Large intestine (tissue), 3 donors: ENCODE data around the gene BABAM2. TPM values are rescaled to one million over a fixed set of nuclear protein-coding genes. Genes with fewer than 3 reads are reported as not detected.
"Not testable (repeated sequence)": the region's sequence is repeated elsewhere in the genome, so short reads cannot be mapped to it uniquely, and the experiment has no call there.

ENCODE experiments used
- DNase-seq, 2 donors: peaks; one replicate each; pipeline versions ENCODE4 v3.0.0 to v3.0.0-alpha.2; 2013
- H3K27ac ChIP-seq: one replicate; pipeline ENCODE4 v1.5.1; 2013; ENCODE audit warnings: low read length
- H3K27me3 ChIP-seq: 2 replicates; pipeline ENCODE4 v1.6.1; 2013; ENCODE audit warnings: low read length; ENCODE audit not compliant: control insufficient read depth, insufficient read depth
- H3K36me3 ChIP-seq: 2 replicates; pipeline ENCODE4 v1.6.1; 2013; ENCODE audit warnings: low read length; ENCODE audit not compliant: control insufficient read depth, insufficient read depth
- H3K4me1 ChIP-seq: one replicate; pipeline ENCODE4 v1.6.1; 2013; ENCODE audit warnings: low read length; ENCODE audit not compliant: control insufficient read depth, insufficient read depth
- H3K4me3 ChIP-seq: one replicate; pipeline ENCODE4 v1.5.1; 2013; ENCODE audit warnings: low read length
- H3K9me3 ChIP-seq: one replicate; pipeline ENCODE4 v1.6.1; 2013; ENCODE audit warnings: mild to moderate bottlenecking, low read depth, low read length, moderate library complexity; ENCODE audit not compliant: control insufficient read depth
- WGBS: methylation state at CpG from one replicate; pipeline ENCODE4 v1.1.5; 2013; ENCODE audit warnings: low lambda C conversion rate; ENCODE audit not compliant: insufficient coverage; 5-methylcytosine and 5-hydroxymethylcytosine counted together
- polyA plus RNA-seq: library from polyadenylated mRNA; unstranded; fragments of 120-200 nt; gene quantifications from one replicate; pipeline ENCODE4 v1.2.1, GENCODE V29; 2013

Gene BABAM2
- polyA plus RNA-seq, 1 donor: 32.0 TPM

GRCh38 chr2:28098501-28099225, 208.1 kb downstream of the BABAM2 start:
- Histone ChIP-seq H3K27me3 (no peaks in the 10 kb centered on the region), H3K4me1 (no peaks in the 10 kb centered on the region), H3K9me3 (no peaks in the 10 kb centered on the region), H3K27ac (no peak overlapping the region), H3K36me3 (no peaks in the 10 kb centered on the region), H3K4me3 (no peak overlapping the region)
- DNase-seq: no peak
- 100% methylated on average over 1 of the region's 4 CpGs for WGBS

DNA sequence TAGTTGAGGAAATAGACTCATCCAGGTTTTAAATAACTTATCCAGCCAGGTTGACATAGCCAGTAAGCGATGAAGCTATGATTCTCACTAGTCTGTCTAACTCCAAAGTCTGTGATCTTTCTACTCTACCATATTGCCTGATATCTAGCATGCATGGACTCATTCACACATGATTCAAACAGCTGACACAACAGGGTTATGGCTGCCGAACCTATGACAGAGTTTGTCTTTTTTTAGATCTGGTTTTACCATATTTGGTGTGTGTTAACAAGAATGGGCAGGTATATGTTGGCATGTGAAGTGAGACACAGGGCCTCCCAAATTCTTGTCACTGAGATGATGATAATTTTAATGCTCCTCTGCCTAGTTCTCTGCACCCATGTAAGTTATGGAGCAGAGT, 210.6 kb downstream of the BABAM2 start:
- no CpG with 5 or more reads among the region's 2 CpGs for WGBS

DNA sequence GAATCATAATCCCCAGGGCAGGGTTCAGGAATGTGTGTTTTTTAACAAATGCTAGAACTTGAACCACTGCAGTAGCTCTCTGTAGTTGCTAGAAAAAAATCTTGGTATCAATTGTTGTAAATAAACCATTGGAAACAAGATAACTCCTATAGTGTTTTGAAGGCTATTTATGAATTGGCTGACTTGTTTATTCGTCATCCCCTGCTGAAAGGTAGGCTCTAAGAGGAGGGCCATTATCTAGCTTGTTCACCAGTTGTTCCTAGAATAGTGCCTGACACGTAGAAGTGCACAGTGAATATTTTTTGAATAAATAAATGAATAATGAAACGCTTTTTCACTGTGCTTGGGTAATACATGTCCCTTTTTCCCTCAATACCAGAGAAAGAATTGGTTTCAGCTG, 211.4 kb downstream of the BABAM2 start:
- Histone ChIP-seq H3K4me1 (no peaks in the 10 kb centered on the region), H3K27ac (no peak overlapping the region), H3K27me3 (no peaks in the 10 kb centered on the region), H3K9me3 (no peaks in the 10 kb centered on the region), H3K36me3 (no peaks in the 10 kb centered on the region), H3K4me3 (no peak overlapping the region)
- no peak for DNase-seq
- 100% methylated on average over 1 of the region's 3 CpGs for WGBS

More for the DNA sequence above, 210.6 kb downstream of the BABAM2 start:
- DNase-seq: no peak
- H3K27ac ChIP-seq: no peak overlapping the region
- no peaks in the 10 kb centered on the region for H3K36me3 ChIP-seq
- no peaks in the 10 kb centered on the region for H3K9me3 ChIP-seq
- no peaks in the 10 kb centered on the region for H3K4me1 ChIP-seq
- H3K27me3 ChIP-seq: no peaks in the 10 kb centered on the region
- H3K4me3 ChIP-seq: no peak overlapping the region

DNA sequence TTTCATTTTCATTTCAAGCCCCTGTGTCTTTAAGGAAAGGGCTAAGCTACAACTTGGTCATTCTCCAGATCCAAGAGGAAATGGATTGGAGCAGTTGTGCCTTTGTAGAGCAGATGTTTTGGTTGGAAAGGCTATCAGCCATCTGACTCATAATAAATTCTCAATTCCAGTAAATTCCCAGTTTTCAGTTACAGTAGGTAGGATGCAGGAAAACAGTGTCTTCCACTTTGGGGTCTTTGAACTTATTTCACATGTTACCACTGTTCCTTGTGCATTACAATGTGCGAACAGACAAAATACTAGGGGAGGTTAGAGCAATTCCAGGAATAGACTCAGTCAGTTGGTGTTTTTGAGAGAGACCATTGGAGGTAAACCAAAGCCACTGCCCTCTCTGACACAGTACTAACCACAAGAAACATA, 211.9 kb downstream of the BABAM2 start:
- no peak for DNase-seq
- Histone ChIP-seq H3K27me3 (no peaks in the 10 kb centered on the region), H3K27ac (no peak overlapping the region), H3K36me3 (no peaks in the 10 kb centered on the region), H3K9me3 (no peaks in the 10 kb centered on the region), H3K4me1 (no peaks in the 10 kb centered on the region), H3K4me3 (no peak overlapping the region)
- whole genome bisulfite sequencing: no CpG with 5 or more reads among the region's 1 CpG

- no peaks in the 10 kb centered on the region for H3K36me3 ChIP-seq
- DNase-seq: no peak
- no peaks in the 10 kb centered on the region for H3K27me3 ChIP-seq
- WGBS: 50% methylated on average over 1 of the region's 2 CpGs
- no peak overlapping the region for H3K27ac ChIP-seq
- no peaks in the 10 kb centered on the region for H3K9me3 ChIP-seq
- no peaks in the 10 kb centered on the region for H3K4me1 ChIP-seq
- H3K4me3 ChIP-seq: no peak overlapping the region
These were observed 213.1 kb downstream of the BABAM2 start for GRCh38 chr2:28103611-28104010.

- Histone ChIP-seq H3K4me3 (no peak overlapping the region), H3K27me3 (no peaks in the 10 kb centered on the region), H3K27ac (no peak overlapping the region), H3K36me3 (no peaks in the 10 kb centered on the region), H3K9me3 (no peaks in the 10 kb centered on the region), H3K4me1 (no peaks in the 10 kb centered on the region)
- no peak for DNase-seq
- no CpG with 5 or more reads among the region's 2 CpGs for WGBS
These were observed 217.6 kb downstream of the BABAM2 start for GRCh38 chr2:28108143-28108542.

DNA sequence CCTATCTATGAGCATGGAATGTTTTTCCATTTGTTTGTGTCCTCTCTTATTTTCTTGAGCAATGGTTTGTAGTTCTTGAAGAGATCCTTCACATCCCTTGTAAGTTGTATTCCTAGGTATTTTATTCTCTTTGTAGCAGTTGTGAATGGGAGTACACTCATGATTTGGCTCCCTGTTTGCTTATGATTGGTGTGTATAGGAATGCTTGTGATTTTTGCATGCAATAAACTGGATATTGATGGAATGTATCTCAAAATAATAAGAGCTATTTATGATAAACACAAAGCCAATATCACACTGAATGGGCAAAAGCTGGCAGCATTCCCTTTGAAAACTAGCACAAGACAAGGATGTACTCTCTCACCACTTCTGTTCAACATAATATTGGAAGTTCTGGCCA, 223.2 kb downstream of the BABAM2 start:
- not testable (repeated sequence) for H3K36me3 ChIP-seq, H3K27ac ChIP-seq, H3K4me3 ChIP-seq, DNase-seq, H3K27me3 ChIP-seq, H3K9me3 ChIP-seq
- peaks cover 19% of the 10 kb centered on the region for H3K4me1 ChIP-seq

DNA sequence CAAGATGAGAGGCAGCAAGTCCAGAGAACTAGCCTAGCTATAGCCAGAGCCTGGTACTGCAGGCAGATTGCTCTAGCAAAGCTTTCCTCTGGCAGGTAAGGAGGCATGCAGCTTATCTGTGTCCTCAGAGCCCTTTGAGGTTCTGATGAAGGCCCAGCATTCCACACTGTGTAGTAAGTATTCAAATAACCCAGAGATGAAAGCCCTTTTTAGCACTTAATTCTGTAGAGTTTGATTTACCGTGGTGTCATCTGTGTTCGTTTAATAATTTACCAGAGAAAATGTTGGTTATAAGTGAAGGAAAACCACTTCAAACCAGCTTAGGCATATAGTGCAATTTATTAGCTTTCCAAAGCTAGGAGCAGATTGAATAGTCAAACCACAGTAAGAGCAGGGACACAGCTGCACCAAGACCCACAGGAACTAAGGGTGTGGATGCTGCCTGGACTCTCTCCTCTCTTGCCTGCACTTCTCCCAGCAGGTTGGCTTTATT, 226.6 kb downstream of the BABAM2 start:
- Histone ChIP-seq H3K9me3 (no peaks in the 10 kb centered on the region), H3K4me1 (peaks cover 19% of the 10 kb centered on the region), H3K27ac (peak overlapping the region; percentile 34), H3K4me3 (no peak overlapping the region), H3K27me3 (no peaks in the 10 kb centered on the region), H3K36me3 (no peaks in the 10 kb centered on the region)
- peak; percentile 63 to 82 for DNase-seq
- no CpG with 5 or more reads among the region's 2 CpGs for WGBS

GRCh38 chr2:28119631-28120030, 229.1 kb downstream of the BABAM2 start:
- H3K4me3 ChIP-seq: no peak overlapping the region
- H3K36me3 ChIP-seq: no peaks in the 10 kb centered on the region
- no peak overlapping the region for H3K27ac ChIP-seq
- WGBS: 100% methylated on average over 1 of the region's 1 CpG
- DNase-seq: no peak
- H3K27me3 ChIP-seq: no peaks in the 10 kb centered on the region
- peaks cover 19% of the 10 kb centered on the region for H3K4me1 ChIP-seq
- no peaks in the 10 kb centered on the region for H3K9me3 ChIP-seq

DNA sequence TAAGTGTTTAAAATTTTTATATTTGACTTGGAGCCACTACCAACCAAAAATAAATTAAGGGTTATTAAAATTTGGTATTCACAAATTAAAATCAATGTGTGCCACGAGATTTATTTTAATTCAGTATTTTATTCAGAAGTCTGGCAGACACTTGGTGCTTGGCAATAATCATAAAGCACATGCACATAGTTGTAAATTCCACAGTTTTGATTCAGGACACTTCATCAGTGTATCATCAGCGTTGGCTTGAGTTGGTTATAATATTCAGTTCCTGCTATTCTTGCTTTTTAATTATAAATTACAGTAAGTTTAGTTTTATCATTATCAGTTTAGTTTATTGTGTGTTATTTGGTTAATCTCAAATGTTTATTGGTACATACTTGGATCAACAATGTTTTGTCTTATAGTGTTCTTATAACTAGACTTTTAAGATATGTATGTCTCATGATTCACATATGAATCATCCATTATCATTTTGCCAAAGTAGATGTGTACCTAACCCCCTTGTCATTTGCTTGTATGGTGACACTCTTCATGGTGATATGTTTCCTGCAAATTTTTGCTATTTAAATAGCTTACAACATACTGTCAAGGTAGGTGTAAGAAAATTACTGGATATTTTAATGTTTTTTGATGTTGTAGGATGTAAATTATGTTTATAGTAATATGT, 237.9 kb downstream of the BABAM2 start:
- no CpG with 5 or more reads among the region's 2 CpGs for WGBS

More for the DNA sequence above, 237.9 kb downstream of the BABAM2 start:
- peaks cover 2% of the 10 kb centered on the region for H3K36me3 ChIP-seq
- H3K4me1 ChIP-seq: no peaks in the 10 kb centered on the region
- H3K9me3 ChIP-seq: no peaks in the 10 kb centered on the region
- no peak for DNase-seq
- H3K4me3 ChIP-seq: no peak overlapping the region
- H3K27me3 ChIP-seq: no peaks in the 10 kb centered on the region
- no peak overlapping the region for H3K27ac ChIP-seq
